ENCODE data around the gene RIOK2. TPM values are rescaled to one million over a fixed set of nuclear protein-coding genes. Genes with fewer than 3 reads are reported as not detected.
"Not testable (repeated sequence)": the region's sequence is repeated elsewhere in the genome, so short reads cannot be mapped to it uniquely, and the experiment has no call there.

Gene RIOK2
- total RNA-seq, 1 donor from 2014 or later = 25.8 TPM

- Mint-ChIP-seq H3K4me1 (ENCODE audit: low read depth) (peaks cover 19% of the 10 kb centered on the region), H3K27ac (no peak overlapping the region), H3K27me3 (no peaks in the 10 kb centered on the region), H3K36me3 (ENCODE audit: insufficient read depth) (no peaks in the 10 kb centered on the region), H3K9me3 (ENCODE audit: low read depth) (no peaks in the 10 kb centered on the region), H3K4me3 (ENCODE audit: low read depth) (no peak overlapping the region)
- no peak for DNase-seq (ENCODE audit: low spot score, unreplicated experiment)
- TF ChIP-seq CTCF (IDR thresholded peaks at IDR 0.05; ENCODE audit: unreplicated experiment) = no peak
Observed at GRCh38 chr5:97143704-97144103, 39.3 kb downstream of the RIOK2 start.

GRCh38 chr5:97142521-97143254, 40.4 kb downstream of the RIOK2 start, which contains the start of gene LIX1:
TSS of gene LIX1 (minus strand) at chr5:97142611. CDS start at chr5:97142576, 35 bp downstream.
- Mint-ChIP-seq H3K36me3 (ENCODE audit: insufficient read depth) (no peaks in the 10 kb centered on the region), H3K27ac (peak within 1 kb of the TSS; percentile 18), H3K4me1 (ENCODE audit: low read depth) (peaks cover 13% of the 10 kb centered on the region), H3K27me3 (no peaks in the 10 kb centered on the region), H3K4me3 (ENCODE audit: low read depth) (no peak within 1 kb of the TSS), H3K9me3 (ENCODE audit: low read depth) (no peaks in the 10 kb centered on the region)
- DNase-seq (ENCODE audit: low spot score, unreplicated experiment) = no peak
- TF ChIP-seq CTCF (IDR thresholded peaks at IDR 0.05; ENCODE audit: unreplicated experiment) = peak; percentile 60

GRCh38 chr5:97141539-97141938, 41.5 kb downstream of the RIOK2 start:
- TF ChIP-seq CTCF (IDR thresholded peaks at IDR 0.05; ENCODE audit: unreplicated experiment) = no peak
- H3K27me3 Mint-ChIP-seq = no peaks in the 10 kb centered on the region
- H3K4me1 Mint-ChIP-seq (ENCODE audit: low read depth) = peaks cover 13% of the 10 kb centered on the region
- no peak overlapping the region for H3K4me3 Mint-ChIP-seq (ENCODE audit: low read depth)
- no peak for DNase-seq (ENCODE audit: low spot score, unreplicated experiment)
- no peaks in the 10 kb centered on the region for H3K9me3 Mint-ChIP-seq (ENCODE audit: low read depth)
- H3K36me3 Mint-ChIP-seq (ENCODE audit: insufficient read depth) = no peaks in the 10 kb centered on the region
- H3K27ac Mint-ChIP-seq = no peak overlapping the region

GRCh38 chr5:97141031-97141430, 42.0 kb downstream of the RIOK2 start:
- Mint-ChIP-seq H3K4me1 (ENCODE audit: low read depth) (peaks cover 13% of the 10 kb centered on the region), H3K36me3 (ENCODE audit: insufficient read depth) (no peaks in the 10 kb centered on the region), H3K4me3 (ENCODE audit: low read depth) (no peak overlapping the region), H3K9me3 (ENCODE audit: low read depth) (no peaks in the 10 kb centered on the region), H3K27ac (no peak overlapping the region), H3K27me3 (peaks cover under 1% of the 10 kb centered on the region)
- DNase-seq (ENCODE audit: low spot score, unreplicated experiment) = no peak
- TF ChIP-seq CTCF (IDR thresholded peaks at IDR 0.05; ENCODE audit: unreplicated experiment) = no peak

- H3K4me1 Mint-ChIP-seq (ENCODE audit: low read depth) = peaks cover 13% of the 10 kb centered on the region
- not testable (repeated sequence) for H3K4me3 Mint-ChIP-seq (ENCODE audit: low read depth); DNase-seq (ENCODE audit: low spot score, unreplicated experiment); H3K36me3 Mint-ChIP-seq (ENCODE audit: insufficient read depth); H3K27me3 Mint-ChIP-seq; H3K9me3 Mint-ChIP-seq (ENCODE audit: low read depth); H3K27ac Mint-ChIP-seq
Observed at GRCh38 chr5:97140250-97140649, 42.8 kb downstream of the RIOK2 start.

GRCh38 chr5:97136475-97136874, 46.6 kb downstream of the RIOK2 start:
- Mint-ChIP-seq H3K27me3 (peaks cover 3% of the 10 kb centered on the region), H3K36me3 (ENCODE audit: insufficient read depth) (no peaks in the 10 kb centered on the region), H3K9me3 (ENCODE audit: low read depth) (no peaks in the 10 kb centered on the region), H3K4me1 (ENCODE audit: low read depth) (peaks cover 6% of the 10 kb centered on the region), H3K27ac (no peak overlapping the region), H3K4me3 (ENCODE audit: low read depth) (no peak overlapping the region)
- no peak for TF ChIP-seq CTCF (IDR thresholded peaks at IDR 0.05; ENCODE audit: unreplicated experiment)
- DNase-seq (ENCODE audit: low spot score, unreplicated experiment) = no peak
